Gastrocnemius medialis (tissue), 4 donors: ENCODE results near the gene CNTN4.

ENCODE experiments used
- POLR2A ChIP-seq, 2 donors: fragments of 450-650 bp; IDR thresholded peaks; one replicate each; pipeline ENCODE4 v1.6.1; 2017; ENCODE audit warnings: antibody characterized with exemption in 2 of 2, mild to moderate bottlenecking in 2 of 2, moderate library complexity in 2 of 2
- TF ChIP-seq, protein P1 (sequence below), 5 experiments: fragments of 450-650 bp in 3 of 5; fragments of 200-600 bp in 2 of 5; sonication (generic) in 2 of 5; IDR thresholded peaks in 4 of 5; conservative IDR thresholded peaks in 1 of 5; 1 replicate in 4 of 5; 2 replicates in 1 of 5; pipeline ENCODE4 v1.5.1; 2016 to 2019; ENCODE audit warnings: antibody characterized with exemption in 5 of 5, mild to moderate bottlenecking in 3 of 5, moderate library complexity in 3 of 5

DNA sequence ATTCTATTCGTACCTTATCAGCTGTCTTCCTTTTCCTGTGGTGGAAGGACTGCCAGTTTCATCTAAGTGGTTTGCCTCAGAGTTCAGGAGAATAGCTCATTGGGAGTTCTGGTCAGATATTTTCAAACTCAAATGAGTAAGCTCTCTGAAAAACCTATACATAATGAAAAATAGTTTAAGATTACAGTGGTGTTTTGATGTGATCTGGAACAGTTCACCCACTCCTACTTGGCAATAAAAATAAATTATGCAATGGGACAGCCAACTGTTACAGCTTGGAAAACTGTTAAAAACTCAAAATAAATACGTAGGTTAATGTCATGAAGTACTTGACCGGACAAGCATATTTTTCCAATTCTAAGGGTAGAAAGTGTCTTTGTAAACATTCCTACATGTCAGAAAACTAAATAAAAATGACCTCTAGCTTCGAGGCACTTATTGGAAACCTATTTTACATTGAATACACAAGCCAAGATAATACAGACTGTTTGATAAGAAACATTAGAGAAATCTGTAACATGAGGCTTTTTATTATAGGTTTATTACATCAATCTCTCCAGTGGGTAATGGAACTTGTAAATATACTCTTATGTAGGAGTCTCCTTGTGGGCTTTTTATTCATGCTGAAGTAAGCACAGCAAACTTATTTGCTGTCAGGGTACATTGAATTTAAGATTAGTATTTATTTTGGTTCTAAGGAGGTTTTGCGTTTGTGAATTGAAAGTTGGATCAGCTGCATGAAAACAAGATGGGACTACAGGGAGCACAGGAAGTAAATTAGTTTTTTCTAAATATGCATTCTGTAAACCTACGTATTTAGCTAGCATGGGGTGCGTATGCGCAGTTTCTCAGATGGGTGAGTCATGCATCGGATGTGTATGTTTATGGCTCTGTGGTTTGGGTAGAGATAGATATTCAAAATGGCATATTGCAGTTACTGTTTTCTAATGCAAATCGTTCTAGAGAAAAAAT lies 558.4 kb downstream of the CNTN4 start:
- TF ChIP-seq, protein P1, sequence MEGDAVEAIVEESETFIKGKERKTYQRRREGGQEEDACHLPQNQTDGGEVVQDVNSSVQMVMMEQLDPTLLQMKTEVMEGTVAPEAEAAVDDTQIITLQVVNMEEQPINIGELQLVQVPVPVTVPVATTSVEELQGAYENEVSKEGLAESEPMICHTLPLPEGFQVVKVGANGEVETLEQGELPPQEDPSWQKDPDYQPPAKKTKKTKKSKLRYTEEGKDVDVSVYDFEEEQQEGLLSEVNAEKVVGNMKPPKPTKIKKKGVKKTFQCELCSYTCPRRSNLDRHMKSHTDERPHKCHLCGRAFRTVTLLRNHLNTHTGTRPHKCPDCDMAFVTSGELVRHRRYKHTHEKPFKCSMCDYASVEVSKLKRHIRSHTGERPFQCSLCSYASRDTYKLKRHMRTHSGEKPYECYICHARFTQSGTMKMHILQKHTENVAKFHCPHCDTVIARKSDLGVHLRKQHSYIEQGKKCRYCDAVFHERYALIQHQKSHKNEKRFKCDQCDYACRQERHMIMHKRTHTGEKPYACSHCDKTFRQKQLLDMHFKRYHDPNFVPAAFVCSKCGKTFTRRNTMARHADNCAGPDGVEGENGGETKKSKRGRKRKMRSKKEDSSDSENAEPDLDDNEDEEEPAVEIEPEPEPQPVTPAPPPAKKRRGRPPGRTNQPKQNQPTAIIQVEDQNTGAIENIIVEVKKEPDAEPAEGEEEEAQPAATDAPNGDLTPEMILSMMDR (IDR thresholded peaks at IDR 0.05 in 4 of 5, conservative IDR thresholded peaks at IDR 0.05 in 1 of 5), result no peak
- no peak for TF ChIP-seq POLR2A (IDR thresholded peaks at IDR 0.05)
